Measurements from ENCODE around the gene PDS5A. TPM values are rescaled to one million over a fixed set of nuclear protein-coding genes. Genes with fewer than 3 reads are reported as not detected.
"Not testable (repeated sequence)": the region's sequence is repeated elsewhere in the genome, so short reads cannot be mapped to it uniquely, and the experiment has no call there.

PDS5A gene
- total and polyA plus RNA-seq, 9 donors: 26.9 to 42.1 (median 32.8) TPM

DNA sequence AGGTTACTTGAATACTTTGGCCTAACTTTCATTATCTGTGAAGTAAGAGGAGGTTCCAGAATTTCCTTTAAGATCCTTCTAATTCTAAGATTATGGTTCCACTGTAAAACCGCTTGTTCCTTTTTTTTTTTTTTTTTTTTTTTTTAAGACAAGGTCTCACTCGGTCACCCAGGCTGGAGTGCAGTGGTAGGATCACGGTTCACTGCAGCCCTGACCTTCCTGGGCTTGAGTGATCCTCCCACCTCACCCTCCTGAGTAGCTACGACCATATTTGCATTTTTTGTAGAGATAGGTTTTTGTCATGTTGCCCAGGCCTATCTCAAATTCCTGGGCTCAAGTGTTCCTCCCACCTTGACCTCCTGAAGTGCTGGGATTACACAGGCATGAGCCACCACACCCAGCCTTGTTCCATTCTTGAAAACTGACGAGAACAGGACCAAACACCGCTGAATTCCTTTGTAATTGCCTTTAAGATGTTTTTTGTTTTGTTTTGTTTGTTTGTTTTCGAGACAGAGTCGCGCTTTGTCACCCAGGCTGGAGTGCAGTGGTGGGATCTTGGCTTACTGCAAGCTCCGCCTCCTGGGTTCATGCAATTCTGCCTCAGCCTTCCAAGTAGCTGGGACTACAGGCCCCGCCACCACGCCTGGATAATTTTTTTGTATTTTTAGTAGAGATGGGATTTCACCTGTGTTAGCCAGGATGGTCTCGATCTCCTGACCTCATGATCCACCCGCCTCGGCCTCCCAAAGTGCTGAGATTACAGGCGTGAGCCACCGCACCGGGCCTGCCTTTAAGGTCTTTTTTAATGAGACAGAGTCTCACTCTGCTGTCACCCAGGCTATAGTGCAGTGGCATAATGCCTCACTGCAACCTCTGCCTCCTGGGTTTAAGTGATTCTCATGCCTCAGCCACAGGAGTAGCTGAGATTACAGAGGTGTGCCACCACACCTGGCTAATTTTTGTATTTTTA lies 6.8 kb downstream of the PDS5A start:
- no peak for DNase-seq
- WGBS (ENCODE audit: insufficient coverage): 90% methylated on average over 12 of the region's 18 CpGs
- Histone ChIP-seq H3K4me3 (ENCODE audit: low read length) (no peak overlapping the region), H3K27ac (ENCODE audit: low read length) (no peak overlapping the region), H3K9me3 (replicated peaks; ENCODE audit: control insufficient read depth, low read depth, low read length) (no peaks in the 10 kb centered on the region), H3K4me1 (ENCODE audit: control insufficient read depth, insufficient read depth, low read length) (peaks cover 3% of the 10 kb centered on the region), H3K27me3 (ENCODE audit: control insufficient read depth, insufficient read depth, low read length) (no peaks in the 10 kb centered on the region), H3K36me3 (ENCODE audit: control insufficient read depth, insufficient read depth, low read length) (peaks cover 34% of the 10 kb centered on the region)

GRCh38 chr4:39963656-39964055 lies 14.1 kb downstream of the PDS5A start:
- WGBS (ENCODE audit: insufficient coverage): no CpG with 5 or more reads among the region's 5 CpGs
- DNase-seq: no peak
- Histone ChIP-seq H3K36me3 (ENCODE audit: control insufficient read depth, insufficient read depth, low read length) (no peaks in the 10 kb centered on the region), H3K27ac (ENCODE audit: low read length) (no peak overlapping the region), H3K27me3 (ENCODE audit: control insufficient read depth, insufficient read depth, low read length) (no peaks in the 10 kb centered on the region), H3K9me3 (replicated peaks; ENCODE audit: control insufficient read depth, low read depth, low read length) (no peaks in the 10 kb centered on the region), H3K4me3 (ENCODE audit: low read length) (no peak overlapping the region), H3K4me1 (ENCODE audit: control insufficient read depth, insufficient read depth, low read length) (no peaks in the 10 kb centered on the region)

- Histone ChIP-seq H3K4me3 (ENCODE audit: low read length) (no peak overlapping the region), H3K27ac (ENCODE audit: low read length) (no peak overlapping the region), H3K36me3 (ENCODE audit: control insufficient read depth, insufficient read depth, low read length) (no peaks in the 10 kb centered on the region), H3K27me3 (ENCODE audit: control insufficient read depth, insufficient read depth, low read length) (no peaks in the 10 kb centered on the region), H3K4me1 (ENCODE audit: control insufficient read depth, insufficient read depth, low read length) (no peaks in the 10 kb centered on the region), H3K9me3 (replicated peaks; ENCODE audit: control insufficient read depth, low read depth, low read length) (no peaks in the 10 kb centered on the region)
- 88% methylated on average over 8 of the region's 12 CpGs for WGBS (ENCODE audit: insufficient coverage)
- DNase-seq: no peak
These were observed 16.3 kb downstream of the PDS5A start for GRCh38 chr4:39961311-39961877.

- Histone ChIP-seq H3K4me1 (ENCODE audit: control insufficient read depth, insufficient read depth, low read length) (no peaks in the 10 kb centered on the region), H3K27ac (ENCODE audit: low read length) (no peak overlapping the region), H3K36me3 (ENCODE audit: control insufficient read depth, insufficient read depth, low read length) (peaks cover 3% of the 10 kb centered on the region)
These were observed 26.7 kb downstream of the PDS5A start for GRCh38 chr4:39950861-39951481.

DNA sequence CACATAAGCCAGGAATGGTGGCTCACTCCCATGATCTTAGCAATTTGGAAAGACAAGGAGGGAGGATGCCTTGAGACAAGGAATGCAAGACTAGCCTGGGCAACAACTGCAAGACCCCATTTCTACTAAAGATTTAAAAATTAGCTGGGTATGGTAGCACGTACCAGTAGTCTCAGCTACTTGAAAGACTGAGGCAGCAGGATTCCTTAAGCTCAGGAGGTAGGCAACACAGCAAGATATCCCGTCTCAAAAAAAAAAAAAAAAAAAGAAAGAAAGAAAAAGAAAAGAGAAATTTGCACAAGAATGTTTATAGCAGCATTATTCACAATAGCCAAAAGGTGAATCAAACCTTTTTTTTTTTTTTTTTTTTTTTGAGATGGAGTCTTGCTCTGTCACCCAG lies 29.7 kb downstream of the PDS5A start:
- Histone ChIP-seq H3K4me3 (ENCODE audit: low read length) (no peak overlapping the region), H3K9me3 (replicated peaks; ENCODE audit: control insufficient read depth, low read depth, low read length) (no peaks in the 10 kb centered on the region), H3K36me3 (ENCODE audit: control insufficient read depth, insufficient read depth, low read length) (no peaks in the 10 kb centered on the region), H3K27ac (ENCODE audit: low read length) (no peak overlapping the region), H3K4me1 (ENCODE audit: control insufficient read depth, insufficient read depth, low read length) (no peaks in the 10 kb centered on the region), H3K27me3 (ENCODE audit: control insufficient read depth, insufficient read depth, low read length) (no peaks in the 10 kb centered on the region)
- no CpG with 5 or more reads among the region's 2 CpGs for WGBS (ENCODE audit: insufficient coverage)
- DNase-seq: no peak

More at GRCh38 chr4:39950861-39951481, 26.7 kb downstream of the PDS5A start:
- DNase-seq: no peak
- Histone ChIP-seq H3K4me3 (ENCODE audit: low read length) (no peak overlapping the region), H3K27me3 (ENCODE audit: control insufficient read depth, insufficient read depth, low read length) (no peaks in the 10 kb centered on the region), H3K9me3 (replicated peaks; ENCODE audit: control insufficient read depth, low read depth, low read length) (no peaks in the 10 kb centered on the region)

- no CpG with 5 or more reads among the region's 1 CpG for whole genome bisulfite sequencing (ENCODE audit: insufficient coverage)
- Histone ChIP-seq H3K4me1 (ENCODE audit: control insufficient read depth, insufficient read depth, low read length) (no peaks in the 10 kb centered on the region), H3K4me3 (ENCODE audit: low read length) (no peak overlapping the region), H3K9me3 (replicated peaks; ENCODE audit: control insufficient read depth, low read depth, low read length) (no peaks in the 10 kb centered on the region), H3K27ac (ENCODE audit: low read length) (no peak overlapping the region), H3K36me3 (ENCODE audit: control insufficient read depth, insufficient read depth, low read length) (no peaks in the 10 kb centered on the region), H3K27me3 (ENCODE audit: control insufficient read depth, insufficient read depth, low read length) (no peaks in the 10 kb centered on the region)
- DNase-seq: no peak
These were observed 30.3 kb downstream of the PDS5A start for GRCh38 chr4:39947417-39947816.

- H3K4me1 ChIP-seq (ENCODE audit: control insufficient read depth, insufficient read depth, low read length): not testable (repeated sequence)
- 95% methylated on average over 4 of the region's 10 CpGs for WGBS (ENCODE audit: insufficient coverage)
These were observed 33.5 kb downstream of the PDS5A start for GRCh38 chr4:39944245-39944644.

DNA sequence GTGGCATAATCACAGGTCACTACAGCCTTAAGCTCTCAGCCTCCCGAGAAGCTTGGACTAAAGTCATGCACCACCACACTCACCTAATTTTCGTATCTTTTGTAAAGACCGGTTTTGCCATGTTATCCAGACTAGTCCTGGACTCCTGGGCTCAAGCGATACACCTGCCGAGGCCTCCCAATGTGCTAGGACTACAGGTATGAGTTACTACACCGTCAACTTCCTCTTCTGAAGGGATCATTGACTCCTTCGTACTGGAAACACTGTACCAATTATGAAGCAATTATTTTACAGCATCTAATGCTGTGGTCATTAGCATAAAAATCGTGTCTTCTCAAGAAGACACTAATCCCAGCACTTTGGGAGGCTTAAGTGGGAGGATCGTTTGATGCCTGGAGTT lies 35.2 kb downstream of the PDS5A start:
- 94% methylated on average over 4 of the region's 9 CpGs for WGBS (ENCODE audit: insufficient coverage)

More at GRCh38 chr4:39944245-39944644, 33.5 kb downstream of the PDS5A start:
- H3K27me3 ChIP-seq (ENCODE audit: control insufficient read depth, insufficient read depth, low read length); H3K36me3 ChIP-seq (ENCODE audit: control insufficient read depth, insufficient read depth, low read length); H3K9me3 ChIP-seq (replicated peaks; ENCODE audit: control insufficient read depth, low read depth, low read length); H3K4me3 ChIP-seq (ENCODE audit: low read length); DNase-seq; H3K27ac ChIP-seq (ENCODE audit: low read length): not testable (repeated sequence)

DNA sequence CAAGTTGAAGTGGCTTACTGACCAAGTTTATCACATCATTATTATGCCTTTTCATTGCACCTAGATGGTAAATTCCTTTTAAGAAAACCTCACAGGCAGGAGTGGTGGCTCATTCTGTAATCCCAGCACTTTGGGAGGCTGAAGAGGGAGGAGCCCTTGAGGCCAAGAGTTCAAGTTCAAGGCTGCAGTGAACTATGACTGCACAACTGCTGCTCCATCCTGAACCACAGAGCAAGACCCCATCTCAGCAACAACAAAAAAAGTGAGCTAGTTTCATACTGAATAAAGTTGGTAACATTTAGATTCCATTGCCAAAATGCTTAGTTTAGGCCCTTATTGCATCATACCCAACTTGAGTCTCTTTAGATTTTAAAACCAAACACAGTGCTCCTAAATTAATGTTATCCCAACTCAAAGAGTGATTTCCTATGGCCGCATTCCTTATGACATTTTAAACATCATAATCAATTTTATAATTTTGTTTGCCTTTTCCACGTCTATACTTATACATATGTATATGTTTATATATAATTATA lies 36.0 kb downstream of the PDS5A start:
- H3K36me3 ChIP-seq (ENCODE audit: control insufficient read depth, insufficient read depth, low read length): no peaks in the 10 kb centered on the region
- no peaks in the 10 kb centered on the region for H3K4me1 ChIP-seq (ENCODE audit: control insufficient read depth, insufficient read depth, low read length)
- no peak for DNase-seq
- H3K27me3 ChIP-seq (ENCODE audit: control insufficient read depth, insufficient read depth, low read length): no peaks in the 10 kb centered on the region
- WGBS (ENCODE audit: insufficient coverage): no CpG with 5 or more reads among the region's 2 CpGs
- H3K4me3 ChIP-seq (ENCODE audit: low read length): no peak overlapping the region
- no peaks in the 10 kb centered on the region for H3K9me3 ChIP-seq (replicated peaks; ENCODE audit: control insufficient read depth, low read depth, low read length)
- H3K27ac ChIP-seq (ENCODE audit: low read length): no peak overlapping the region

More for the DNA sequence above, 35.2 kb downstream of the PDS5A start:
- H3K4me1 ChIP-seq (ENCODE audit: control insufficient read depth, insufficient read depth, low read length): no peaks in the 10 kb centered on the region
- no peaks in the 10 kb centered on the region for H3K27me3 ChIP-seq (ENCODE audit: control insufficient read depth, insufficient read depth, low read length)
- H3K9me3 ChIP-seq (replicated peaks; ENCODE audit: control insufficient read depth, low read depth, low read length): no peaks in the 10 kb centered on the region
- H3K36me3 ChIP-seq (ENCODE audit: control insufficient read depth, insufficient read depth, low read length): no peaks in the 10 kb centered on the region
- no peak overlapping the region for H3K27ac ChIP-seq (ENCODE audit: low read length)
- no peak overlapping the region for H3K4me3 ChIP-seq (ENCODE audit: low read length)
- no peak for DNase-seq

GRCh38 chr4:39937683-39938268 lies 39.9 kb downstream of the PDS5A start:
- Histone ChIP-seq H3K4me1 (ENCODE audit: control insufficient read depth, insufficient read depth, low read length) (no peaks in the 10 kb centered on the region), H3K9me3 (replicated peaks; ENCODE audit: control insufficient read depth, low read depth, low read length) (no peaks in the 10 kb centered on the region), H3K4me3 (ENCODE audit: low read length) (no peak overlapping the region), H3K27ac (ENCODE audit: low read length) (no peak overlapping the region), H3K36me3 (ENCODE audit: control insufficient read depth, insufficient read depth, low read length) (no peaks in the 10 kb centered on the region), H3K27me3 (ENCODE audit: control insufficient read depth, insufficient read depth, low read length) (no peaks in the 10 kb centered on the region)
- 86% methylated on average over 1 of the region's 2 CpGs for WGBS (ENCODE audit: insufficient coverage)
- DNase-seq: no peak
